Loucy (cell line): ENCODE results near the gene MCC.

Experiments used
- EZH2phosphoT487 ChIP-seq: fragments of 200-600 bp; IDR thresholded peaks from 2 replicates; pipeline ENCODE4 v1.6.1; 2018; ENCODE audit warnings: antibody characterized with exemption, mild to moderate bottlenecking, moderate library complexity, borderline replicate concordance
- TF ChIP-seq, protein P1 (sequence below): fragments of 200-600 bp; sonication (generic); conservative IDR thresholded peaks from 2 replicates; pipeline ENCODE4 v1.5.1; 2014; ENCODE audit warnings: mild to moderate bottlenecking, antibody characterized with exemption, low read length

DNA sequence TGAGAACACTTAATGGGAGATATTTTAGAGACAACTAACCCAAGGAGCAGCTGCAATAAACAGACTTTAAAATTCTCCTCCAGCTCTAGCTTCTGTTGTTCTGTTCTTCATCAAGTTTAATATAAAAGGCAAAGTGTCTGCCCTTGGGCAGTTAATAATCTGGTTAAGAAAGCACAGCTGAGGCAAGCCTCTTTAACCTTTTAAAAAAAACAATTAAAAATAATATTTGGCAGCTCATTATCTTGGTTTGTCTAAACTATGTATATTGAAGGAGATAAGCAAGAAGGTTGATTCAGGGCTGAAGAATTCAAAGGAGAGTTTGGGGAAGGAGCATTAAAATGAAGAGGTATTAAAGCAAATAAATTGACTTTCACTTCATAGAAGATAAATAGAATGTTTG, 128.8 kb downstream of the MCC start:
- TF ChIP-seq, protein P1, sequence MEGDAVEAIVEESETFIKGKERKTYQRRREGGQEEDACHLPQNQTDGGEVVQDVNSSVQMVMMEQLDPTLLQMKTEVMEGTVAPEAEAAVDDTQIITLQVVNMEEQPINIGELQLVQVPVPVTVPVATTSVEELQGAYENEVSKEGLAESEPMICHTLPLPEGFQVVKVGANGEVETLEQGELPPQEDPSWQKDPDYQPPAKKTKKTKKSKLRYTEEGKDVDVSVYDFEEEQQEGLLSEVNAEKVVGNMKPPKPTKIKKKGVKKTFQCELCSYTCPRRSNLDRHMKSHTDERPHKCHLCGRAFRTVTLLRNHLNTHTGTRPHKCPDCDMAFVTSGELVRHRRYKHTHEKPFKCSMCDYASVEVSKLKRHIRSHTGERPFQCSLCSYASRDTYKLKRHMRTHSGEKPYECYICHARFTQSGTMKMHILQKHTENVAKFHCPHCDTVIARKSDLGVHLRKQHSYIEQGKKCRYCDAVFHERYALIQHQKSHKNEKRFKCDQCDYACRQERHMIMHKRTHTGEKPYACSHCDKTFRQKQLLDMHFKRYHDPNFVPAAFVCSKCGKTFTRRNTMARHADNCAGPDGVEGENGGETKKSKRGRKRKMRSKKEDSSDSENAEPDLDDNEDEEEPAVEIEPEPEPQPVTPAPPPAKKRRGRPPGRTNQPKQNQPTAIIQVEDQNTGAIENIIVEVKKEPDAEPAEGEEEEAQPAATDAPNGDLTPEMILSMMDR, result no peak
- TF ChIP-seq EZH2phosphoT487, result no peak
